Measurements from ENCODE around the gene ELMOD1.

Gene ELMOD1

DNA sequence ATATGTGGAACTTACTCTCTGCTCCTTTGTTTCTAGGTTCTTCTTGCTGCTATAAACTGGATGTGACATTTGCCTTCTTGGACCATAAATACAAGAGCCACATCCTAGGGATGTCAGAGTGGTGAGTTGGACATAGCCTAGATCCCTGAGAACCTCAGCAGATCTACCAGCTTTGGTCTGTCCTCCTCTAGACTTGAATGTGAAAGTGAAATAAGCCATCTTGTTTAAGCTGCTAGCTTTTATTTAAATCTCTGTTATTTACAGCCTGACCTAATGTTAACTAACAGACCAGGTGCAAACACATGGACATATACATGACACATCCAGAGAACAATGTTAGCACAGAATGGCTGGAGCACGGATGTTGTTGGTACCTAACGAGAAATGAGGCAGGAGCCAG lies 85.0 kb downstream of the ELMOD1 start:
- no peak for DNase-seq (ENCODE audit: low read depth in 2 of 2)
- no peak overlapping the region for H3K4me3 ChIP-seq (replicated peaks in 1 of 2; ENCODE audit: low read depth in 2 of 2, low read length in 2 of 2)
- TF ChIP-seq, protein P1, sequence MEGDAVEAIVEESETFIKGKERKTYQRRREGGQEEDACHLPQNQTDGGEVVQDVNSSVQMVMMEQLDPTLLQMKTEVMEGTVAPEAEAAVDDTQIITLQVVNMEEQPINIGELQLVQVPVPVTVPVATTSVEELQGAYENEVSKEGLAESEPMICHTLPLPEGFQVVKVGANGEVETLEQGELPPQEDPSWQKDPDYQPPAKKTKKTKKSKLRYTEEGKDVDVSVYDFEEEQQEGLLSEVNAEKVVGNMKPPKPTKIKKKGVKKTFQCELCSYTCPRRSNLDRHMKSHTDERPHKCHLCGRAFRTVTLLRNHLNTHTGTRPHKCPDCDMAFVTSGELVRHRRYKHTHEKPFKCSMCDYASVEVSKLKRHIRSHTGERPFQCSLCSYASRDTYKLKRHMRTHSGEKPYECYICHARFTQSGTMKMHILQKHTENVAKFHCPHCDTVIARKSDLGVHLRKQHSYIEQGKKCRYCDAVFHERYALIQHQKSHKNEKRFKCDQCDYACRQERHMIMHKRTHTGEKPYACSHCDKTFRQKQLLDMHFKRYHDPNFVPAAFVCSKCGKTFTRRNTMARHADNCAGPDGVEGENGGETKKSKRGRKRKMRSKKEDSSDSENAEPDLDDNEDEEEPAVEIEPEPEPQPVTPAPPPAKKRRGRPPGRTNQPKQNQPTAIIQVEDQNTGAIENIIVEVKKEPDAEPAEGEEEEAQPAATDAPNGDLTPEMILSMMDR (IDR thresholded peaks at IDR 0.05; ENCODE audit: low read depth, low read length) = no peak

DNA sequence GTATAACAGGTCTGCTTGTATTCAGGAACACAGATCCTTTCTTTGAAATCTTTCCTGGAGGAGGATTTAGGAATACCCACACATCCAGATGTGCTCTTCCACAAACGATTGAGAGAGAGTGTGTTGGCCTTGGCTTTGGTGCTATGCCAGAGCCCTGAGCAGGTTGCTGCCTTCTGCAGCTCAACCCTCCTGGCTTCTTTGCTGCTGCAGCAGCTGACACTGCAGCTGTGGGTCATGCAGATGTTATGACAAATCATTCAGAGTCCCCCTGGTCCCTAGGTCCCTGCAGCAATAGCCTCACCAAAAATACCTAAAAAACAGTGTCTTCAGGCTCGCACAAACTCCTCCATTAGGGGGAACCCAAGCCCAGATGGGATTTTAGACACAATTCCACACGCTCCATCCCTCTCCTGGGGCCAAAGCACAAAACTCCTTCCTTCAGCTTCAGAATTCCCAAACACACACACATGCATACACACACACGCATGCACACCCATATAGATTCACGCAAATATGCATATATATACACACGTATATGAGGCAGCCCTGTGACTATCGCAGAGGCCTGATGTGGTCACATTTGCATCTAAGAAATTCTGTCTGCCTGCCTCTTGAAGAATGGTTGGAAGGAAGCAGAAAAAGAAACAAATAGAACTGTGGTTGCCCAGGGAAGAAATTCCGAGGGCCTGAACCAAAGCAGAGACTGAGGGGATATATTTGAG lies 85.5 kb downstream of the ELMOD1 start:
- DNase-seq (ENCODE audit: low read depth in 2 of 2) = no peak
- TF ChIP-seq, protein P1 (IDR thresholded peaks at IDR 0.05; ENCODE audit: low read depth, low read length) = no peak
- H3K4me3 ChIP-seq (replicated peaks in 1 of 2; ENCODE audit: low read depth in 2 of 2, low read length in 2 of 2) = no peak overlapping the region

DNA sequence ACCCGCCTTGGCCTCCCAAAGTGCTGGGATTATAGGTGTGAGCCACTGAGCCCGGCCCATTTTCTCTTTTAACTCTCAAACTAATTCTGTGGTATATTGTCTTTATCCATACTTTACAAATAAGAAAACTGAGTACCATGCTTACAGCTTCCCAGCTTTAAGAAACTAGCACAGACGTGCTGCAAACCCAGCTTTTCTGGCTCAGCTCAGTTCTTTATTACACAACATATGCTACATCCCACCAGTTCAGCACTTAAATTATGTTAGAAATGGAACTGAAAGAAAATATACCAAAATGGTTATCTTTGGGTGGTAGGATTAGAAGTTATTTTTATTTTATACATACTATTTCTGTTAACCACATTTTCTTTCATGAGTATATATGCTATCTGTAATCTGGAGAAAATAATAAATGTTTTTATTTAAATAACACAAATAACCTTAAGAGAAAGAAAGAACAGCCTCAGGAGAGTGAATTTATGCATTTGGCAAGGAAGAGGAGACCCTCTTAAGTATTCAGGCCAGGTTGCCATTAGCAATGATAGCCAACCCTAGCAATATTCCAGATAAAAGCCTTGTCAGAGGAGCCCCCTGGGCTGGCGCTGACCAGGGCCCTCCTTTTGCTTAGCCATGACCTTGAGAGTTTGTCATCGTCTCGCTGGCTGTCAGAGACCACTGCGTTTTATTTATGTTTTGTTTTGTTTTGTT lies 87.1 kb downstream of the ELMOD1 start:
- TF ChIP-seq, protein P1 (IDR thresholded peaks at IDR 0.05; ENCODE audit: low read depth, low read length) = no peak
- DNase-seq (ENCODE audit: low read depth in 2 of 2) = no peak
- H3K4me3 ChIP-seq (replicated peaks in 1 of 2; ENCODE audit: low read depth in 2 of 2, low read length in 2 of 2) = no peak overlapping the region

DNA sequence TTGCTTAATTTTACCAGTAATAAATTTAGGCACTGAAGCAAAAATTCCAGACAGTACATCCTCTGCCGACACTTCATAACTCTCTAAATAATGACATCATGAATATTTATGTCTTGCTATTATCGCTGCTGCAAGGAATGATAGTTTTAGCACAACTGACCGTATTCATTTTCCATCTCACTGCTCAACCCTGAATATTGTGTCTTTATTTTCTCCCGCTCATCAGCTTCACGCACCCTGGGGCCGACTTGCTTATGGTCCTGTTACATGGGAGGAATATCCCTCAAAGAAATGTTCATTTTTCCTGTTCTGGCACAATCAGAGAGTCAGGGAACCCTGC lies 87.7 kb downstream of the ELMOD1 start:
- DNase-seq (ENCODE audit: low read depth in 2 of 2) = no peak
- no peak overlapping the region for H3K4me3 ChIP-seq (replicated peaks in 1 of 2; ENCODE audit: low read depth in 2 of 2, low read length in 2 of 2)
- TF ChIP-seq, protein P1 (IDR thresholded peaks at IDR 0.05; ENCODE audit: low read depth, low read length) = no peak

DNA sequence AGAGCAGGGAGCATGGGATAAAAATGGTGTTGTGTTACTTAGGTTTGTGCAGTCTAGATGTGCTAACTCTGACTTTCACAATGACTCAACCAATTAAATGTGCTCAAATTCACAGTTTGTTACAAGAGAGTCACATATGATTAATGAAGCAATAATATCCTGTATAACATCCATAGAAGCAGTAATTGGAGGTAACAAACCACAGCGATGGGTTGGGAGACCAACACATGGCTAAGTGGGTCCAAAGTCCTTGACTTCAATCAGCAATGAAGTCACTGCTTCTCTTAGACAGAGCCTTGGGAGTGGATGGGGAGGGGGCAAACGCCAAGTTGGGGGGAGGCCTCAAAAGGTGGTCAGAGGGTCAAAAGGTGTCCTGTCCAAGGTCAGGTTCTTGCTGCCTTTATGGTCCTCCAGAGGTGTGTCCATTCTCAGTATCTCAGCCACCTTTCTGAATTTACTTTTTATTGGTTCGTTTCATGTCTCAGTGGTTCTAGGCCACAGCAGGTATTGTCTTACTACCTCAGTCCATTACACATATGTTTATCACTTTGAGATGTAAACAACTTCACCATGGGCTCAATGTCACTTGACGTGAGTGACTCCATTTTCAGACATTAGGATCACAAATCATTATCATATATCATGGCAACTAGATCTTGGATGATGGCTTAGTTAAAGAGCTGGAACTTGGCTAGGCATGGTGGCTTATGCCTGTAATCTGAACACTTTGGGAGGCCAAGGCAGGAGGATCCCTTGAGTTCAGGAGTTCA lies 88.5 kb downstream of the ELMOD1 start:
- no peak overlapping the region for H3K4me3 ChIP-seq (replicated peaks in 1 of 2; ENCODE audit: low read depth in 2 of 2, low read length in 2 of 2)
- TF ChIP-seq, protein P1 (IDR thresholded peaks at IDR 0.05; ENCODE audit: low read depth, low read length) = no peak
- no peak for DNase-seq (ENCODE audit: low read depth in 2 of 2)

DNA sequence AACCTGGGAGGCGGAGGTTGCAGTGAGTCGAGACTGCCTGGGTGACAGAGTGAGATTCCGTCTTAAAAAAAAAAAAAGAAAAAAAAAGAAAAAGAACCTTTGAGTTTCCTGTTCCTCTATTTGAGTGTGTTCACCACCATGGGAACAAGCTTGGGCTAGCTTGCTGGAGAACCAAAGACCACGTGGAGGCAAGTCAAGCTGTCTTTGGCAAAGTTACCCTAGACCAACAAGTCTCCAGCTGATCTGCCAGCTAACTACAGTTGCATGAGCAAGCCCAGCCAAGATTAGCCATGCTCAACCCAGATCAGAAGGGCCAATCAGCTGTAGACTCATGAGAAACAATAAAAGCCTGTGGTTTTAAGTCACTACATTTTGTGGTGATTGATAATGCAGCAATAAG lies 91.2 kb downstream of the ELMOD1 start:
- no peak for DNase-seq (ENCODE audit: low read depth in 2 of 2)
- TF ChIP-seq, protein P1 (IDR thresholded peaks at IDR 0.05; ENCODE audit: low read depth, low read length) = no peak
- H3K4me3 ChIP-seq (replicated peaks in 1 of 2; ENCODE audit: low read depth in 2 of 2, low read length in 2 of 2) = no peak overlapping the region

All from cardiac fibroblast (primary cell).